Neuronal stem cell (in vitro differentiated cells): ENCODE results near the gene TCEA2.

Experiments
- DNase-seq: peaks from one replicate; pipeline ENCODE4 v3.0.0-alpha.2; 2013; ENCODE audit warnings: low spot score
- H2AFZ ChIP-seq: one replicate; pipeline ENCODE4 v1.6.1; 2013; ENCODE audit warnings: mild to moderate bottlenecking, low read length, inconsistent platforms
- H2AK5ac ChIP-seq: 2 replicates; pipeline ENCODE4 v1.6.1; 2013; ENCODE audit warnings: low read depth, mild to moderate bottlenecking, inconsistent platforms, low read length, moderate library complexity, mixed read lengths
- H2BK120ac ChIP-seq: 2 replicates; pipeline ENCODE4 v1.6.1; 2013; ENCODE audit warnings: low read depth, mild to moderate bottlenecking, inconsistent platforms, low read length, moderate library complexity, mixed read lengths
- H2BK12ac ChIP-seq: one replicate; pipeline ENCODE4 v1.6.1; 2013; ENCODE audit warnings: low read length, inconsistent platforms
- H2BK15ac ChIP-seq: 2 replicates; pipeline ENCODE4 v1.6.1; 2013; ENCODE audit warnings: mild to moderate bottlenecking, low read length, inconsistent platforms, mixed read lengths
- H2BK5ac ChIP-seq: one replicate; pipeline ENCODE4 v1.6.1; 2013; ENCODE audit warnings: inconsistent platforms, mild to moderate bottlenecking, low read length, moderate library complexity
- H3K14ac ChIP-seq: one replicate; pipeline ENCODE4 v1.6.1; 2013; ENCODE audit warnings: low read length, inconsistent platforms
- H3K18ac ChIP-seq: 2 replicates; pipeline ENCODE4 v1.6.1; 2013; ENCODE audit warnings: low read length, inconsistent platforms
- H3K23ac ChIP-seq: 2 replicates; pipeline ENCODE4 v1.6.1; 2013; ENCODE audit warnings: low read depth, mild to moderate bottlenecking, mixed read lengths, low read length, inconsistent platforms; ENCODE audit not compliant: poor library complexity
- H3K27ac ChIP-seq: replicated peaks from 3 replicates; pipeline ENCODE4 v1.5.1; 2013; ENCODE audit warnings: low read length, inconsistent platforms
- H3K27me3 ChIP-seq, 3 experiments: 2 replicates each; pipeline ENCODE4 v1.6.1; 2013; ENCODE audit warnings: low read length in 3 of 3, mild to moderate bottlenecking in 2 of 3, inconsistent platforms in 1 of 3, low read depth in 1 of 3, mixed read lengths in 1 of 3, moderate library complexity in 1 of 3; ENCODE audit not compliant: control insufficient read depth in 3 of 3, insufficient read depth in 3 of 3
- H3K36me3 ChIP-seq, 2 donors: replicated peaks in 1 of 2; 2 replicates each; pipeline ENCODE4 v1.6.1; 2013; ENCODE audit warnings: low read length in 2 of 2; ENCODE audit not compliant: control insufficient read depth in 2 of 2, insufficient read depth in 2 of 2
- H3K4ac ChIP-seq: 2 replicates; pipeline ENCODE4 v1.6.1; 2013; ENCODE audit warnings: inconsistent platforms, mild to moderate bottlenecking, low read length, moderate library complexity
- H3K4me1 ChIP-seq, 2 donors: 1 replicate in 1 of 2; 2 replicates in 1 of 2; pipeline ENCODE4 v1.6.1; 2013; ENCODE audit warnings: low read length in 2 of 2, low read depth in 1 of 2; ENCODE audit not compliant: control insufficient read depth in 2 of 2, insufficient read depth in 1 of 2
- H3K4me2 ChIP-seq: one replicate; pipeline ENCODE4 v1.6.1; 2013; ENCODE audit warnings: mild to moderate bottlenecking, low read length, inconsistent platforms; ENCODE audit not compliant: insufficient read depth, poor library complexity, severe bottlenecking
- H3K4me3 ChIP-seq, 2 donors: 2 replicates each; pipeline ENCODE4 v1.5.1; 2013; ENCODE audit warnings: low read length in 2 of 2, mild to moderate bottlenecking in 2 of 2, inconsistent platforms in 1 of 2, moderate library complexity in 1 of 2
- H3K79me1 ChIP-seq: one replicate; pipeline ENCODE4 v1.6.1; 2013; ENCODE audit warnings: low read depth, mild to moderate bottlenecking, inconsistent platforms, low read length, moderate library complexity
- H3K9ac ChIP-seq: one replicate; pipeline ENCODE4 v1.6.1; 2013; ENCODE audit warnings: mild to moderate bottlenecking, low read depth, low read length, inconsistent platforms; ENCODE audit not compliant: poor library complexity
- H3K9me3 ChIP-seq, 2 donors: replicated peaks in 1 of 2; 2 replicates each; pipeline versions ENCODE3 to v1.6.1; 2013; ENCODE audit warnings: low read length in 2 of 2, mild to moderate bottlenecking in 2 of 2, inconsistent platforms in 1 of 2, low read depth in 1 of 2, mixed read lengths in 1 of 2, moderate library complexity in 1 of 2; ENCODE audit not compliant: control insufficient read depth in 2 of 2, insufficient read depth in 1 of 2
- H4K8ac ChIP-seq: one replicate; pipeline ENCODE4 v1.6.1; 2013; ENCODE audit warnings: low read depth, mild to moderate bottlenecking, inconsistent platforms, low read length, moderate library complexity
- H4K91ac ChIP-seq: one replicate; pipeline ENCODE4 v1.6.1; 2013; ENCODE audit warnings: low read length, low read depth, mild to moderate bottlenecking, inconsistent platforms; ENCODE audit not compliant: poor library complexity
- WGBS, 2 donors: extraction: QIAGEN DNeasy Blood & Tissue Kit; methylation state at CpG; one replicate each; pipeline ENCODE4 v1.1.7; 2013; ENCODE audit warnings: missing lambda C conversion rate in 2 of 2, mixed read lengths in 1 of 2; ENCODE audit not compliant: insufficient read length in 2 of 2, insufficient replicate concordance in 1 of 2; ENCODE audit errors: extremely low coverage in 2 of 2; 5-methylcytosine and 5-hydroxymethylcytosine counted together

Gene TCEA2

GRCh38 chr20:64079273-64080012 lies 16.4 kb downstream of the TCEA2 start, which contains the start of gene RGS19:
Gene RGS19 (minus strand): TSS chr20:64079518. CDS start chr20:64076886, 2,632 bp downstream.
- H2BK120ac ChIP-seq: peak within 1 kb of the TSS; percentile 81
- peak within 1 kb of the TSS; percentile 28 for H3K27ac ChIP-seq

GRCh38 chr20:64080013-64080812 lies 17.2 kb downstream of the TCEA2 start, which contains the start of gene OPRL1:
Gene OPRL1 (plus strand): TSS chr20:64080082. CDS start chr20:64092721, 12,639 bp downstream.
- DNase-seq: no peak
- peak within 1 kb of the TSS; percentile 15 for H2AK5ac ChIP-seq
- H3K27me3 ChIP-seq: peaks cover 2 to 33% (median 32%) of the 10 kb centered on the region in 3 experiments

More at GRCh38 chr20:64079273-64080012, 16.4 kb downstream of the TCEA2 start, which contains the start of gene RGS19:
- H2BK5ac ChIP-seq: peak within 1 kb of the TSS; percentile 82
- no peaks in the 10 kb centered on the region for H3K9me3 ChIP-seq
- peaks cover 9% of the 10 kb centered on the region for H3K79me1 ChIP-seq
- H3K23ac ChIP-seq: peak within 1 kb of the TSS; percentile 22
- peaks cover 2 to 26% (median 25%) of the 10 kb centered on the region in 3 experiments for H3K27me3 ChIP-seq
- peak within 1 kb of the TSS; percentile 98 for H3K14ac ChIP-seq
- no CpG with 5 or more reads among the region's 73 CpGs for WGBS, 2 donors
- peak within 1 kb of the TSS; percentile 95 for H2BK15ac ChIP-seq
- peaks cover 0 to 1% of the 10 kb centered on the region in 2 donors for H3K36me3 ChIP-seq
- H3K18ac ChIP-seq: peak within 1 kb of the TSS; percentile 98
- H3K4me3 ChIP-seq: peak within 1 kb of the TSS; percentile 58 to 92
- peak within 1 kb of the TSS; percentile 96 for H2AFZ ChIP-seq
- H3K4me1 ChIP-seq: peaks cover 29 to 56% of the 10 kb centered on the region in 2 donors
- H3K4ac ChIP-seq: peak within 1 kb of the TSS; percentile 66
- H2BK12ac ChIP-seq: peak within 1 kb of the TSS; percentile 84
- H2AK5ac ChIP-seq: peak within 1 kb of the TSS; percentile 15
- peak within 1 kb of the TSS; percentile 93 for H3K4me2 ChIP-seq
- peak within 1 kb of the TSS; percentile 92 for H3K9ac ChIP-seq
- H4K8ac ChIP-seq: peak within 1 kb of the TSS; percentile 29
- H4K91ac ChIP-seq: no peak within 1 kb of the TSS
- DNase-seq: peak; percentile 77

GRCh38 chr20:64080813-64081623 lies 18.0 kb downstream of the TCEA2 start:
- Histone ChIP-seq H3K36me3 (peaks cover 0 to 1% of the 10 kb centered on the region in 2 donors), H3K9me3 (peaks cover 0 to 5% of the 10 kb centered on the region in 2 donors), H3K14ac (peak overlapping the region; percentile 89), H4K8ac (no peak overlapping the region), H3K27me3 (peaks cover 2 to 41% (median 37%) of the 10 kb centered on the region in 3 experiments), H2AK5ac (peak overlapping the region; percentile 15), H3K79me1 (peaks cover 9% of the 10 kb centered on the region), H3K4me2 (peak overlapping the region; percentile 90), H2BK15ac (peak overlapping the region; percentile 95), H4K91ac (no peak overlapping the region), H2BK5ac (peak overlapping the region; percentile 82), H2BK120ac (no peak overlapping the region), H2BK12ac (peak overlapping the region; percentile 58), H3K27ac (no peak overlapping the region), H3K18ac (peak overlapping the region; percentile 94), H3K4ac (no peak overlapping the region), H3K9ac (peak overlapping the region; percentile 70), H3K4me3 (peak overlapping the region in 1 of 2 donors; percentile 58), H2AFZ (peak overlapping the region; percentile 95), H3K23ac (peak overlapping the region; percentile 20), H3K4me1 (peaks cover 36 to 57% of the 10 kb centered on the region in 2 donors)
- DNase-seq: no peak
- WGBS, 2 donors: no CpG with 5 or more reads among the region's 17 CpGs

More at GRCh38 chr20:64080013-64080812, 17.2 kb downstream of the TCEA2 start, which contains the start of gene OPRL1:
- Histone ChIP-seq H2AFZ (peak within 1 kb of the TSS; percentile 96), H3K23ac (peak within 1 kb of the TSS; percentile 22), H4K8ac (peak within 1 kb of the TSS; percentile 29), H3K4me2 (peak within 1 kb of the TSS; percentile 93), H4K91ac (no peak within 1 kb of the TSS), H2BK5ac (peak within 1 kb of the TSS; percentile 82), H3K79me1 (peaks cover 9% of the 10 kb centered on the region), H3K4ac (peak within 1 kb of the TSS; percentile 66), H3K27ac (peak within 1 kb of the TSS; percentile 28), H3K9me3 (no peaks in the 10 kb centered on the region), H3K4me3 (peak within 1 kb of the TSS; percentile 58 to 92), H2BK12ac (peak within 1 kb of the TSS; percentile 84), H2BK120ac (peak within 1 kb of the TSS; percentile 81), H3K18ac (peak within 1 kb of the TSS; percentile 98), H3K36me3 (peaks cover 0 to 1% of the 10 kb centered on the region in 2 donors), H3K4me1 (peaks cover 36 to 57% of the 10 kb centered on the region in 2 donors), H3K9ac (peak within 1 kb of the TSS; percentile 92), H3K14ac (peak within 1 kb of the TSS; percentile 98), H2BK15ac (peak within 1 kb of the TSS; percentile 95)
- no CpG with 5 or more reads among the region's 62 CpGs for WGBS, 2 donors
